ENCODE data around the gene PRKAB1. TPM values are rescaled to one million over a fixed set of nuclear protein-coding genes. Genes with fewer than 3 reads are reported as not detected.

PRKAB1 gene
- total RNA-seq, 1 experiment from 2014 or later, result 37.3 TPM

- intact Hi-C loops (cut with micrococcal nuclease; ENCODE audit: unreplicated experiment), result no loop called here
- Histone ChIP-seq H3K36me3 (ENCODE audit: control insufficient read depth, insufficient read depth, low read length) (no peaks in the 10 kb centered on the region), H3K27me3 (replicated peaks; ENCODE audit: control insufficient read depth, insufficient read depth, low read length) (no peaks in the 10 kb centered on the region), H3K4me3 (ENCODE audit: low read depth, low read length) (no peak overlapping the region), H3K9me3 (no peaks in the 10 kb centered on the region), H3K4me1 (peaks cover 18% of the 10 kb centered on the region)
- BruUV-seq (replicated peaks), result no TSS peak
- ChIA-PET CTCF (no interaction called here), POLR2A (no interaction called here)
- peaks cover 4% of the 10 kb centered on the region for H3K36me3 Mint-ChIP-seq (ENCODE audit: insufficient read depth, unreplicated experiment)
- DNase-seq, result no peak
- no peaks in the 10 kb centered on the region for H3K9me3 Mint-ChIP-seq (ENCODE audit: unreplicated experiment)
- no peaks in the 10 kb centered on the region for H3K27me3 Mint-ChIP-seq (ENCODE audit: insufficient read depth, unreplicated experiment)
- no peak for TF ChIP-seq CTCF (IDR thresholded peaks at IDR 0.05; ENCODE audit: insufficient read depth in 1 of 2, low read depth in 1 of 2, low read length in 1 of 2, severe bottlenecking in 1 of 2, unreplicated experiment in 1 of 2)
- H3K4me1 Mint-ChIP-seq (ENCODE audit: low read depth, unreplicated experiment), result peaks cover 6% of the 10 kb centered on the region
- no peak overlapping the region for H3K27ac Mint-ChIP-seq (ENCODE audit: unreplicated experiment)
- no peak overlapping the region for H3K4me3 Mint-ChIP-seq (ENCODE audit: unreplicated experiment)
These were observed 3.3 kb upstream of the PRKAB1 start for GRCh38 chr12:119664642-119665041.

GRCh38 chr12:119665164-119665929 lies 2.6 kb upstream of the PRKAB1 start:
- ChIA-PET CTCF (interaction anchor here (0.6 to 0.9 kb wide), 2 partner anchors 14 to 65 kb away, joined by 3 to 4 read pairs; no protein-coding TSS in a partner anchor), POLR2A (no interaction called here)
- no peak overlapping the region for H3K4me3 Mint-ChIP-seq (ENCODE audit: unreplicated experiment)
- H3K27me3 Mint-ChIP-seq (ENCODE audit: insufficient read depth, unreplicated experiment), result no peaks in the 10 kb centered on the region
- Histone ChIP-seq H3K4me1 (peaks cover 25% of the 10 kb centered on the region), H3K4me3 (ENCODE audit: low read depth, low read length) (no peak overlapping the region), H3K36me3 (ENCODE audit: control insufficient read depth, insufficient read depth, low read length) (no peaks in the 10 kb centered on the region), H3K9me3 (no peaks in the 10 kb centered on the region), H3K27me3 (replicated peaks; ENCODE audit: control insufficient read depth, insufficient read depth, low read length) (no peaks in the 10 kb centered on the region)
- peaks cover 11% of the 10 kb centered on the region for H3K4me1 Mint-ChIP-seq (ENCODE audit: low read depth, unreplicated experiment)
- intact Hi-C loops (cut with micrococcal nuclease; ENCODE audit: unreplicated experiment), result no loop called here
- TF ChIP-seq CTCF (IDR thresholded peaks at IDR 0.05; ENCODE audit: insufficient read depth in 1 of 2, low read depth in 1 of 2, low read length in 1 of 2, severe bottlenecking in 1 of 2, unreplicated experiment in 1 of 2), result no peak
- no peak overlapping the region for H3K27ac Mint-ChIP-seq (ENCODE audit: unreplicated experiment)
- H3K9me3 Mint-ChIP-seq (ENCODE audit: unreplicated experiment), result no peaks in the 10 kb centered on the region
- DNase-seq, result no peak
- H3K36me3 Mint-ChIP-seq (ENCODE audit: insufficient read depth, unreplicated experiment), result peaks cover 4% of the 10 kb centered on the region
- no TSS peak for BruUV-seq (replicated peaks)

- Histone ChIP-seq H3K27me3 (replicated peaks; ENCODE audit: control insufficient read depth, insufficient read depth, low read length) (no peaks in the 10 kb centered on the region), H3K9me3 (no peaks in the 10 kb centered on the region), H3K4me3 (ENCODE audit: low read depth, low read length) (no peak overlapping the region), H3K4me1 (peaks cover 33% of the 10 kb centered on the region), H3K36me3 (ENCODE audit: control insufficient read depth, insufficient read depth, low read length) (no peaks in the 10 kb centered on the region)
- ChIA-PET CTCF (no interaction called here), POLR2A (no interaction called here)
- H3K9me3 Mint-ChIP-seq (ENCODE audit: unreplicated experiment), result no peaks in the 10 kb centered on the region
- no peaks in the 10 kb centered on the region for H3K27me3 Mint-ChIP-seq (ENCODE audit: insufficient read depth, unreplicated experiment)
- no peak for DNase-seq
- no peak overlapping the region for H3K27ac Mint-ChIP-seq (ENCODE audit: unreplicated experiment)
- TF ChIP-seq CTCF (IDR thresholded peaks at IDR 0.05; ENCODE audit: insufficient read depth in 1 of 2, low read depth in 1 of 2, low read length in 1 of 2, severe bottlenecking in 1 of 2, unreplicated experiment in 1 of 2), result no peak
- H3K36me3 Mint-ChIP-seq (ENCODE audit: insufficient read depth, unreplicated experiment), result peaks cover 4% of the 10 kb centered on the region
- BruUV-seq (replicated peaks), result no TSS peak
- intact Hi-C loops (cut with micrococcal nuclease; ENCODE audit: unreplicated experiment), result no loop called here
- H3K4me1 Mint-ChIP-seq (ENCODE audit: low read depth, unreplicated experiment), result peaks cover 12% of the 10 kb centered on the region
- no peak overlapping the region for H3K4me3 Mint-ChIP-seq (ENCODE audit: unreplicated experiment)
These were observed 1.6 kb upstream of the PRKAB1 start for GRCh38 chr12:119666226-119666795.
